Activated CD4-positive, alpha-beta T cell treated with anti-CD3 and anti-CD28 coated beads for 36 hours (primary cell): ENCODE measurements around the gene PLA2G3. TPM values are rescaled to one million over a fixed set of nuclear protein-coding genes. Genes with fewer than 3 reads are reported as not detected.

Experiments
- ATAC-seq: fragments of 200-7000 bp; cut with Tn5 transposase; one replicate; pipeline ENCODE4 v1.10.0; 2021; ENCODE audit warnings: mild to moderate bottlenecking, moderate library complexity
- CTCF ChIA-PET: fragments of 350-600 bp; sonication (Branson Sonifier 250); formaldehyde crosslinking; loops from one replicate; lab custom pipeline; 2021; ENCODE audit warnings: antibody characterized with exemption; lab: Charles Lee
- POLR2A ChIA-PET: fragments of 350-600 bp; sonication (Branson Sonifier 250); formaldehyde crosslinking; loops from one replicate; lab custom pipeline; 2021; ENCODE audit warnings: antibody characterized with exemption, inconsistent platforms; lab: Charles Lee
- DNase-seq: peaks from one replicate; pipeline ENCODE4 v3.0.0-alpha.2; 2020
- H3K27ac Mint-ChIP-seq: one replicate; pipeline ENCODE4 v1.8.0; 2021; ENCODE audit warnings: mixed read lengths
- H3K27me3 Mint-ChIP-seq: one replicate; pipeline ENCODE4 v1.8.0; 2021; ENCODE audit warnings: mixed read lengths
- H3K36me3 Mint-ChIP-seq: one replicate; pipeline ENCODE4 v1.8.0; 2021; ENCODE audit warnings: low read depth, mixed read lengths
- H3K4me1 Mint-ChIP-seq: one replicate; pipeline ENCODE4 v1.8.0; 2021; ENCODE audit warnings: mixed read lengths
- H3K4me3 Mint-ChIP-seq: one replicate; pipeline ENCODE4 v1.8.0; 2021; ENCODE audit warnings: mild to moderate bottlenecking, moderate library complexity, mixed read lengths
- H3K9me3 Mint-ChIP-seq: one replicate; pipeline ENCODE4 v1.8.0; 2021; ENCODE audit warnings: low read depth, mixed read lengths
- intact Hi-C, 2 experiments: fragments of 100-400 bp; cut with DNase I in 1 of 2; cut with micrococcal nuclease in 1 of 2; formaldehyde crosslinking; loops; one replicate each; pipeline versions ENCODE4 v1.14.2 to v1.15.1; 2022 to 2024; cut with DNase I, micrococcal nuclease
- microRNA-seq: library from miRNA; unstranded; fragments of <30 nt; microRNA quantifications from one replicate; pipeline ENCODE4 v1.2.0, GENCODE V29; 2021; ENCODE audit warnings: borderline replicate concordance
- total RNA-seq, 2 experiments: library from RNA; stranded (reverse); gene quantifications; one replicate each; pipeline ENCODE4 v1.2.3, GENCODE V29; 2021

PLA2G3 gene
- total RNA-seq, 2 experiments from 2014 or later: not detected

DNA sequence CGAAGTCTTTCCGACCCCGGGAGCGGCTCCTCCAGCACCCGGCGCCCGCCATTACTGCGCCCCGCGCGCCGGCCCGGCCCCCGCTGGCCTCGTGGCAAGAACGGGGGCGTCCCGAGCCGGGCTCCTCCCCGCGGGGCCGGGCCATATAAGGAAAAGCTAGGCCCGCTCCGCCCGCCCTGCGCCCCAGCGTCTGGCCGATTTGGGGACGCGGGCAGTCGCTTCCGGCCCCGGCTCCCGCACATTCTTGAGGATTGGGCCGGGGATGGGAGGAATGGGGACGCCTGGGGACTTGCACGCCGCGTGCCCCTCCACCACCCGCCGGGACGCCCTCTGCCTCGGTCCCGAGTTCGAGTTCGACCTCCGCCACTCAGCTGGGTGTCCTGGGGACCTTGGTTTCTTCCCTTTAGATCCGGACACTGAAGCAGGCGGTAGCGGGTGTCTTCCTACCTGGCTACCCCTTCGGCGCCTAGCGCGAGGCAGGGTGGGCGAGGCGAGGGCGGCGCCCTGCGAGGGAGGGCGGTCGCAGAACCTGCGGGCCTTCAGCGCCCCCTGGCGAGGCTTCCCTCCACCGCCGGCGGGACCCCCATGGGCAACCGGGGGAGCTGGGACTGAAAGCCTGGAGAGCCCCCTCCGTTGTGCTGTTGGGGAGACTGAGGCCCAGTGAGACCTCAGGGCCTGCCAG is 55.4 kb downstream of the PLA2G3 start:
- H3K27ac Mint-ChIP-seq: peak overlapping the region; percentile 83
- peak; percentile 81 for ATAC-seq
- intact Hi-C loops: loop anchor here (1.0 to 10.0 kb wide), 18 partner anchors 22 to 1200 kb away; partner anchors contain the start of genes PES1 (in 2 of the 2), SELENOM (in 2 of the 2), SLC35E4 (in 2 of the 2) and TUG1 (in 2 of the 2)
- ChIA-PET CTCF (interaction anchor here (0.6 to 3.2 kb wide), 25 partner anchors 11 to 330 kb away, joined by 3 to 22 read pairs (median 4); partner anchors contain the start of genes LIMK2, MORC2, PIK3IP1 and RNF185), POLR2A (interaction anchor here (0.5 to 1.5 kb wide), 4 partner anchors 21 to 258 kb away, joined by 3 to 10 read pairs (median 4); partner anchors contain the start of genes MORC2 and TUG1)
- H3K9me3 Mint-ChIP-seq: no peaks in the 10 kb centered on the region
- no peaks in the 10 kb centered on the region for H3K27me3 Mint-ChIP-seq
- peaks cover 3% of the 10 kb centered on the region for H3K36me3 Mint-ChIP-seq
- DNase-seq: peak; percentile 93
- H3K4me3 Mint-ChIP-seq: peak overlapping the region; percentile 82
- peaks cover 30% of the 10 kb centered on the region for H3K4me1 Mint-ChIP-seq

Small RNA genes lying within 50 kb of the gene (microRNA-seq; reads per million reads assigned to microRNA genes)
- 9.9 reads per million, percentile 29 among the genes with 10 or more reads in this experiment for gene MIR3928

Other genes with a start within 250 kb of the PLA2G3 start
- gene MORC2, start 171.7 kb downstream of the PLA2G3 start, total RNA-seq: 10 to 100 TPM; 24.0 to 24.1 TPM
- 10 to 100 TPM; 46.8 to 56.4 TPM for gene TUG1, start 171.2 kb downstream of the PLA2G3 start, total RNA-seq
- 10 to 100 TPM; 40.1 to 45.8 TPM for gene SMTN, start 59.2 kb downstream of the PLA2G3 start, total RNA-seq
- gene SELENOM, start 32.9 kb downstream of the PLA2G3 start, total RNA-seq: 10 to 100 TPM in 1 of 2 experiments, 1 to 10 TPM in 1; 8.8 to 12.2 TPM
- under 1 TPM; 0.11 to 0.23 TPM for gene INPP5J, start 17.5 kb downstream of the PLA2G3 start, total RNA-seq
- gene RNF185, start 19.7 kb upstream of the PLA2G3 start, total RNA-seq: 10 to 100 TPM; 15.7 to 16.1 TPM
- 10 to 100 TPM; 31.8 to 34.4 TPM for gene LIMK2, start 71.8 kb upstream of the PLA2G3 start, total RNA-seq
- gene PIK3IP1, start 152.0 kb upstream of the PLA2G3 start, total RNA-seq: 10 to 100 TPM; 14.2 to 15.1 TPM
- 10 to 100 TPM; 22.9 to 23.9 TPM for gene PATZ1, start 205.8 kb upstream of the PLA2G3 start, total RNA-seq